Liver (tissue), 9 donors: ENCODE data around the gene RPS14. TPM values are rescaled to one million over a fixed set of nuclear protein-coding genes. Genes with fewer than 3 reads are reported as not detected.

Experiments
- DNase-seq: peaks from one replicate; pipeline ENCODE4 v3.0.0-alpha.2; 2017; ENCODE audit warnings: low spot score
- H3K27ac ChIP-seq, 2 donors: one replicate each; pipeline ENCODE4 v1.7.0; 2013; ENCODE audit warnings: inconsistent platforms in 2 of 2, low read length in 2 of 2, control low read depth in 1 of 2, low read depth in 1 of 2, mild to moderate bottlenecking in 1 of 2
- H3K27me3 ChIP-seq, 4 donors: one replicate each; pipeline versions ENCODE4 v1.6.1 to v1.7.0; 2013; ENCODE audit warnings: low read length in 3 of 4, inconsistent platforms in 1 of 4, mild to moderate bottlenecking in 1 of 4, moderate library complexity in 1 of 4; ENCODE audit not compliant: control insufficient read depth in 4 of 4, insufficient read depth in 4 of 4
- H3K36me3 ChIP-seq, 4 donors: one replicate each; pipeline versions ENCODE4 v1.6.1 to v1.7.0; 2013; ENCODE audit warnings: low read length in 3 of 4, mild to moderate bottlenecking in 3 of 4, low read depth in 1 of 4, moderate library complexity in 1 of 4; ENCODE audit not compliant: control insufficient read depth in 4 of 4, insufficient read depth in 3 of 4
- H3K4me1 ChIP-seq, 4 donors: one replicate each; pipeline versions ENCODE4 v1.6.1 to v1.7.0; 2013; ENCODE audit warnings: low read length in 3 of 4, mild to moderate bottlenecking in 3 of 4, moderate library complexity in 1 of 4; ENCODE audit not compliant: control insufficient read depth in 4 of 4, insufficient read depth in 4 of 4
- H3K4me3 ChIP-seq, 3 donors: one replicate each; pipeline versions ENCODE4 v1.6.1 to v1.7.0; 2013; ENCODE audit warnings: low read length in 3 of 3, control low read depth in 1 of 3, low read depth in 1 of 3, mild to moderate bottlenecking in 1 of 3
- H3K9ac ChIP-seq, 2 donors: one replicate each; pipeline ENCODE4 v1.7.0; 2013; ENCODE audit warnings: low read length in 2 of 2, mild to moderate bottlenecking in 2 of 2, moderate library complexity in 2 of 2, control low read depth in 1 of 2, low read depth in 1 of 2
- H3K9me3 ChIP-seq, 4 donors: one replicate each; pipeline versions ENCODE4 v1.6.1 to v1.7.0; 2013; ENCODE audit warnings: low read length in 3 of 4; ENCODE audit not compliant: control insufficient read depth in 4 of 4
- GABPA ChIP-seq, 2 donors: IDR thresholded peaks in 1 of 2; conservative IDR thresholded peaks in 1 of 2; 2 replicates each; pipeline ENCODE4 v1.6.1; 2016; ENCODE audit warnings: antibody characterized with exemption in 2 of 2, mild to moderate bottlenecking in 1 of 2, moderate library complexity in 1 of 2
- HNF4A ChIP-seq, 2 donors: conservative IDR thresholded peaks; 2 replicates each; pipeline ENCODE4 v1.6.1; 2016; ENCODE audit warnings: antibody characterized with exemption in 2 of 2, mild to moderate bottlenecking in 2 of 2
- JUND ChIP-seq, 2 donors: IDR thresholded peaks; 2 replicates each; pipeline ENCODE4 v1.6.1; 2016; ENCODE audit warnings: antibody characterized with exemption in 2 of 2
- RXRA ChIP-seq, 2 donors: IDR thresholded peaks; 2 replicates each; pipeline ENCODE4 v1.6.1; 2017 to 2018; ENCODE audit warnings: antibody characterized with exemption in 2 of 2, mild to moderate bottlenecking in 1 of 2
- SP1 ChIP-seq: IDR thresholded peaks from 2 replicates; pipeline ENCODE4 v1.6.1; 2018; ENCODE audit warnings: antibody characterized with exemption, mild to moderate bottlenecking
- WGBS: extraction: QIAGEN DNeasy Blood & Tissue Kit; methylation state at CpG from one replicate; pipeline ENCODE4 v1.1.7; 2013; 5-methylcytosine and 5-hydroxymethylcytosine counted together
- polyA plus RNA-seq, 2 donors: library from polyadenylated mRNA; stranded (reverse) in 1 of 2; unstranded in 1 of 2; fragments of 200-250 nt in 1 of 2; fragments of >200 nt in 1 of 2; fragmentation: Nextera tagmentation in 1 of 2; extraction: Ambion mirVana in 1 of 2; gene quantifications; one replicate each; pipeline versions ENCODE4 v1.2.1 to v1.2.3, GENCODE V29; 2013 to 2015
- total RNA-seq, 2 donors: library from RNA; depleted of rRNA; stranded (reverse); fragments of >200 nt; gene quantifications; one replicate each; pipeline ENCODE4 v1.2.3, GENCODE V29; 2014
- TF ChIP-seq, protein P1 (sequence below): IDR thresholded peaks from 2 replicates; pipeline ENCODE4 v1.6.1; 2016; ENCODE audit warnings: antibody characterized with exemption
- TF ChIP-seq, protein P2 (sequence below): fragments of 150-350 bp; IDR thresholded peaks from 2 replicates; pipeline ENCODE4 v1.5.1; 2017; ENCODE audit warnings: improper control_type of control experiment, low read depth, low read length; ENCODE audit not compliant: missing input control
- TF ChIP-seq, protein P3 (sequence below): IDR thresholded peaks from 2 replicates; pipeline ENCODE4 v1.6.1; 2016; ENCODE audit warnings: antibody characterized with exemption, mild to moderate bottlenecking
- donor health status: healthy.
- donor health status: healthy.
- donor health status: healthy.
- donor health status: healthy.
- donor health status: healthy.

The RPS14 gene
- total and polyA plus RNA-seq, 4 donors: 609 to 956 (median 885) TPM

DNA sequence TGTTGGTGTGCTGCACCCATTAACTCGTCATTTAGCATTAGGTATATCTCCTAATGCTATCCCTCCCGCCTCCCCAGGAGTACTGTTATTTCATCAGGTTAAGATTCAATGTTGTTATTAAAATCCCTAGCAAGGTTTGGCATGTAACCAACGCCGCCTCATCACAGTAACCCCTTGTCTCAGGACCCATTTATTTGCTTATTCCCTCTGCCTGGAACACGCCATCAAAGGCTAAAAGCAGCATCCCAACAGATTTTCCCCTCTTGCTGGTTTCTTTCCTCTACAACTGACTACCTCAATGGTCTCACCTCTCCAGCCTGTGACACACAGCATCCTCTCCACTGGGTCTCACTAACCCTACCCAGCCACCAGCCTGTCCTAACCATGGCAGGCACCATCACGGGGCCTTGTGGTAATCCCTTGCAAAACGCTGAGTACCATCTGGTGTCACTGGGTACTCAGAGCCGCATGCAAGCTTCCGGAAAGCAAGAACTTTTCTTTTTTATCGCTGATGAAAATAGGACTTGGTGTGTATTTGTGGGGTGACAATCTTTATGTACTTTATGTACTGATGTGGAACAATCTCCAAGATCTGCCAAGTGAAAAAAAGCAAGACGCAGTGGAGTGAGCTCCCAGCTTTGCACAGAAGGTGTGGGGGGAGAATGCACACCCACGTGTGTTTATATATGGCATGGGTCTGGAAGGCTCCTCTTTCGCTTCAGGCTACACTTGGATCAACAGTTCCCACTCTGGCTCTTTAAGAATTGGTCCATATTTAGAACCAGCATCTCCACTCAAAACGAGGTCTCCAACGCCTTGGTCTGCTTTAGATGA lies 6.1 kb downstream of the RPS14 start:
- H3K27ac ChIP-seq: no peak overlapping the region
- H3K9ac ChIP-seq: no peak overlapping the region
- H3K27me3 ChIP-seq: no peaks in the 10 kb centered on the region
- no peak overlapping the region for H3K4me3 ChIP-seq
- TF ChIP-seq HNF4A (conservative IDR thresholded peaks at IDR 0.05) (no peak), GABPA (IDR thresholded peaks at IDR 0.05 in 1 of 2, conservative IDR thresholded peaks at IDR 0.05 in 1 of 2) (no peak), RXRA (IDR thresholded peaks at IDR 0.05) (no peak), SP1 (no peak)
- TF ChIP-seq, protein P1, sequence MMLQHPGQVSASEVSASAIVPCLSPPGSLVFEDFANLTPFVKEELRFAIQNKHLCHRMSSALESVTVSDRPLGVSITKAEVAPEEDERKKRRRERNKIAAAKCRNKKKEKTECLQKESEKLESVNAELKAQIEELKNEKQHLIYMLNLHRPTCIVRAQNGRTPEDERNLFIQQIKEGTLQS: no peak
- TF ChIP-seq, protein P2, sequence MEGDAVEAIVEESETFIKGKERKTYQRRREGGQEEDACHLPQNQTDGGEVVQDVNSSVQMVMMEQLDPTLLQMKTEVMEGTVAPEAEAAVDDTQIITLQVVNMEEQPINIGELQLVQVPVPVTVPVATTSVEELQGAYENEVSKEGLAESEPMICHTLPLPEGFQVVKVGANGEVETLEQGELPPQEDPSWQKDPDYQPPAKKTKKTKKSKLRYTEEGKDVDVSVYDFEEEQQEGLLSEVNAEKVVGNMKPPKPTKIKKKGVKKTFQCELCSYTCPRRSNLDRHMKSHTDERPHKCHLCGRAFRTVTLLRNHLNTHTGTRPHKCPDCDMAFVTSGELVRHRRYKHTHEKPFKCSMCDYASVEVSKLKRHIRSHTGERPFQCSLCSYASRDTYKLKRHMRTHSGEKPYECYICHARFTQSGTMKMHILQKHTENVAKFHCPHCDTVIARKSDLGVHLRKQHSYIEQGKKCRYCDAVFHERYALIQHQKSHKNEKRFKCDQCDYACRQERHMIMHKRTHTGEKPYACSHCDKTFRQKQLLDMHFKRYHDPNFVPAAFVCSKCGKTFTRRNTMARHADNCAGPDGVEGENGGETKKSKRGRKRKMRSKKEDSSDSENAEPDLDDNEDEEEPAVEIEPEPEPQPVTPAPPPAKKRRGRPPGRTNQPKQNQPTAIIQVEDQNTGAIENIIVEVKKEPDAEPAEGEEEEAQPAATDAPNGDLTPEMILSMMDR: no peak
- 87% methylated on average over 15 of the region's 15 CpGs for WGBS
- no peaks in the 10 kb centered on the region for H3K9me3 ChIP-seq
- H3K36me3 ChIP-seq: peaks cover 17 to 52% (median 51%) of the 10 kb centered on the region in 4 donors
- peaks cover 0 to 10% (median 7%) of the 10 kb centered on the region in 4 donors for H3K4me1 ChIP-seq
- DNase-seq: no peak

- H3K9me3 ChIP-seq: no peaks in the 10 kb centered on the region
- peaks cover 0 to 2% (median under 1%) of the 10 kb centered on the region in 4 donors for H3K4me1 ChIP-seq
- WGBS: 83% methylated on average over 6 of the region's 6 CpGs
- H3K4me3 ChIP-seq: no peak overlapping the region
- no peaks in the 10 kb centered on the region for H3K27me3 ChIP-seq
- no peak overlapping the region for H3K27ac ChIP-seq
- TF ChIP-seq, protein P2: no peak
- TF ChIP-seq, protein P3, sequence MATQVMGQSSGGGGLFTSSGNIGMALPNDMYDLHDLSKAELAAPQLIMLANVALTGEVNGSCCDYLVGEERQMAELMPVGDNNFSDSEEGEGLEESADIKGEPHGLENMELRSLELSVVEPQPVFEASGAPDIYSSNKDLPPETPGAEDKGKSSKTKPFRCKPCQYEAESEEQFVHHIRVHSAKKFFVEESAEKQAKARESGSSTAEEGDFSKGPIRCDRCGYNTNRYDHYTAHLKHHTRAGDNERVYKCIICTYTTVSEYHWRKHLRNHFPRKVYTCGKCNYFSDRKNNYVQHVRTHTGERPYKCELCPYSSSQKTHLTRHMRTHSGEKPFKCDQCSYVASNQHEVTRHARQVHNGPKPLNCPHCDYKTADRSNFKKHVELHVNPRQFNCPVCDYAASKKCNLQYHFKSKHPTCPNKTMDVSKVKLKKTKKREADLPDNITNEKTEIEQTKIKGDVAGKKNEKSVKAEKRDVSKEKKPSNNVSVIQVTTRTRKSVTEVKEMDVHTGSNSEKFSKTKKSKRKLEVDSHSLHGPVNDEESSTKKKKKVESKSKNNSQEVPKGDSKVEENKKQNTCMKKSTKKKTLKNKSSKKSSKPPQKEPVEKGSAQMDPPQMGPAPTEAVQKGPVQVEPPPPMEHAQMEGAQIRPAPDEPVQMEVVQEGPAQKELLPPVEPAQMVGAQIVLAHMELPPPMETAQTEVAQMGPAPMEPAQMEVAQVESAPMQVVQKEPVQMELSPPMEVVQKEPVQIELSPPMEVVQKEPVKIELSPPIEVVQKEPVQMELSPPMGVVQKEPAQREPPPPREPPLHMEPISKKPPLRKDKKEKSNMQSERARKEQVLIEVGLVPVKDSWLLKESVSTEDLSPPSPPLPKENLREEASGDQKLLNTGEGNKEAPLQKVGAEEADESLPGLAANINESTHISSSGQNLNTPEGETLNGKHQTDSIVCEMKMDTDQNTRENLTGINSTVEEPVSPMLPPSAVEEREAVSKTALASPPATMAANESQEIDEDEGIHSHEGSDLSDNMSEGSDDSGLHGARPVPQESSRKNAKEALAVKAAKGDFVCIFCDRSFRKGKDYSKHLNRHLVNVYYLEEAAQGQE: no peak
- no peak for TF ChIP-seq JUND (IDR thresholded peaks at IDR 0.05)
- peaks cover 17 to 51% (median 48%) of the 10 kb centered on the region in 4 donors for H3K36me3 ChIP-seq
- no peak for DNase-seq
- no peak overlapping the region for H3K9ac ChIP-seq
Measured at GRCh38 chr5:150442699-150443080, 6.8 kb downstream of the RPS14 start.
